ENCODE results near the gene MACIR.
"Not testable (repeated sequence)": the region's sequence is repeated elsewhere in the genome, so short reads cannot be mapped to it uniquely, and the experiment has no call there.

MACIR gene, protein sequence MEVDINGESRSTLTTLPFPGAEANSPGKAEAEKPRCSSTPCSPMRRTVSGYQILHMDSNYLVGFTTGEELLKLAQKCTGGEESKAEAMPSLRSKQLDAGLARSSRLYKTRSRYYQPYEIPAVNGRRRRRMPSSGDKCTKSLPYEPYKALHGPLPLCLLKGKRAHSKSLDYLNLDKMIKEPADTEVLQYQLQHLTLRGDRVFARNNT

GRCh38 chr5:103258368-103258956 lies at the start of gene MACIR:
MACIR (plus strand) TSS chr5:103258763; CDS start chr5:103275920, 17,157 bp downstream.
- DNase-seq (ENCODE audit: low read depth): peak; percentile 96

DNA sequence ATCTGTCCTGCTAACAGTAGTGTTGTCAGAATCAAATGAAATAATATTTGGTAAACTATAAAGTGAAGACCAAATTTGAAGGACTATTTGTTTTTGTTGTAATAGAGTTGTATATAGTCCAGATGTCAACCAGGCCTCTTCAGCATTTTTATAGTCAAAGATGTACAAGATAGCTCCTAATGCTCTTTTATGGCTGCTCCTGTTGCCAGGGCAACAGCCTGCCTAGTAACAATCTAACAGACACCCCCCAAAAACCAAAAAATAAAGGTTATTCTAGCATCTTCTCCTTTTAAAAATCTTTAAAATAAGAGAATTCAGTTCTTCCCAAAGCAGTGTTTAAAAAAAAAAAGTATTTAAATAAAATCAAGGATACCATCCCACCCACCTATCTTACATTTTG lies 49.5 kb upstream of the MACIR start:
- no peak for DNase-seq (ENCODE audit: low read depth)

DNA sequence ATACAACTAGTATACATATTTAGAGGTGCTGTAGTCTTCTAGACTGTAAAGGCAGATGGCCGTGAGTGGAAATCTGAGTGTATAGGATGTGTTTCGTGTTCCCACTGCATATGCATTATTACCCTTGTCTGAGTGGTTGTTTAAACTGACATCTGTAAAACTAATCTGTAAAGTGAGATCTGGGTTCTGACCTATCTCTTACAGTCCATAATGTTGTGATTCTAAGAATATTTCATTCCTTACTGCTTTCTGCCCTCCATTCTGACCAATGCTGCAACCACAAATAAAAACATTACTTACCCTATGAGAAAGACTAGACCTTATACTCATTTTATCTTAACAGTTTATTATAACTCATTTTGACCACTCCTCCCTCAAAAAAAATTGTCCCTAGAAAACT lies 47.6 kb upstream of the MACIR start:
- DNase-seq (ENCODE audit: low read depth): no peak

GRCh38 chr5:103211576-103212561 lies 46.7 kb upstream of the MACIR start:
- DNase-seq (ENCODE audit: low read depth): no peak

- DNase-seq (ENCODE audit: low read depth): no peak
These were observed 42.4 kb upstream of the MACIR start for GRCh38 chr5:103216137-103216536.

DNA sequence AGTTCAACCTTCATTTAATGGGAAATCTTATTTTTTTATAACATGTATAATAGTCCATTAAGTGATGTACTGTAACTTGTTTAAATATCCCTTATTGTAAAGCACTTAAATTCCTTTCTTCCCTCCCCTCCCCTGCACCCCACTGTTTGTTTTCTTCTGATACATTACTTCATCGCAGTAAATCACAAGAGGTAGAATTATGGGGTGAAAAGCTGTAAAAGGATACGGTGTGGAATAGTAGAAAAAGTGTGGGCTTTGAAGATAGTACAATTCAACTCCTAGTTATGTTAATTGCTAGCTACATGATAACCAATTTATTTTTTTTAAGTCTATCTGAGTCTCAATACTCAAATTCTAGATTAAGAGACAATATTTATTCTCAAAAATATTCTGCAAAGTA lies 41.9 kb upstream of the MACIR start:
- DNase-seq (ENCODE audit: low read depth): no peak

DNA sequence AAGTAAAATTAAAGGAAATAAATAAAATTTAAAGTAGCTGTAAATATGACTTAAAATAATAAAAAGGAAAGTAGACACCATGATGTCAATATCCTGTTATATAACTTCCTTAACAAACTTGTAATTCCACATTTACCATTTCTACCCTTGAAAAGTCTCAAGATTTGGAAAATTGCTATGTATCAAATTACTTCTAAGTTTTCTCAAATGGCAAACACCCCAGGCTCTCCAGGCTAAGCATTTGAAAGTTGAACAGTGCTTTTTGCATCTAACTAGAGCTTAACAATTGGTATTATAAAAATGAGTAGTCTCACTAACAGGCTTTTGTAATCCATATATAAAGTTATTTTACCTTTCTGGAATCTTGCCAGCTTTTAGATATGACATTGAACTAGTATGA lies 41.5 kb upstream of the MACIR start:
- no peak for DNase-seq (ENCODE audit: low read depth)

DNA sequence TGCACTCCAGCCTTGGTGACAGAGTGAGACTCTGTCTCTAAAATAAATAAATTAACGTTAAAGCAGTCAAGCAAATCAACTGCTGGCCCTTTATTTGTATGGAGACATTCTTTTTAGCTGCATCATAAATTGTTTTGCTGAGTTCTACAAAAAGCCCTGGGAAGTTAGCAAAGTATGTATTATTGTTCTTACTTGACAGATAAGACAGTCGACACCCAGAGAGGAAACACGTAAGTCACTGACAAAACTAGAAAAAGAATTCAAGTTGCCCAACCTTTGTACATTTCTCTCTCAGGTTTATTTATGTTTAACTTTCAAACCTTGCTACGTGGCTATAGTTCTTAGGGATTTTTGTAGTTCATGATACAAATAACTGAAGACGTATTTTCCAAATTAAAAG lies 40.4 kb upstream of the MACIR start:
- DNase-seq (ENCODE audit: low read depth): no peak

- not testable (repeated sequence) for DNase-seq (ENCODE audit: low read depth)
These were observed 39.5 kb upstream of the MACIR start for GRCh38 chr5:103219074-103219473.

DNA sequence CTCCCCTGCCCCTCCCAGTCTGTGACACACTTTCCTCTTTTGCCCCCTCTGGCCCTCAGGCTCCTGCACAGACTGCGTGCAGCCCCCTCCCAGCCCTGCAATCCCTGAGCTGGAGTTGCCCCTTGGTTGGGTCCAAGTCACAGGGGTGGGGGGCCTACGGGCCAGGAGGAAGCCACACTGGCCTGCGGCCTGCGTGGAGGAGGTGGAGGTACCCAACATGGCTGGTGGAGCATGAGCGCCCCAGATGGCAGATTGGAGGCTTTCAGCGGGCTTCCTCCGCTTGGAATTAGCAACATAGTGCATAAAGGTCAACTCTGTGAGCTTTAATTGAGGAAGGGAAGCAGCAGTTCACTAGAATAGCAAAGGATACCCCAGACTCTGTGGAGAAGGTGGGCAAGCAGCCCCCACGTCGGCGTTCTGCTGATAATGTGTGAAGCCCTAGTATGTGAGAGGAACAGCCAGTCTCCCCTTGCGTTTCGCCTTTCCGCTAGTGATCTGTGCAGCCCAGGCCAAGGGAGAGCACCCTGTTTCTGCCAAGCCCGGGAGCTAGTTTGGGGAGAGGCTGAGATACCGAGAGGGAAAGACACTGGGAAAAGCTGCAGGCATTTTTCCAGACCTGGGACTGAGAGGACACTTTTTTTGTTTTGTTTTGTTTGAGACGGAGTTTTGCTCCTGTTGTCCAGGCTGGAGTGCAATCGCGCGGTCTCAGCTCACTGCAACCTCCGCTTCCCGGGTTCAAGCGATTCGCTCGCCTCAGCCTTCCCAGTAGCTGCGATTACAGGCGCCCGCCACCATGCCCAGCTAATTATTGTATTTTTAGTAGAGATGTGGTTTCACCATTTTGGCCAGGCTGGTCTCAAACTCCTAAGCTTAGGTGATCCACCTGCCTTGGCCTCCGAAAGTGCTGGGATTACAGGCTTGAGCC lies 35.3 kb upstream of the MACIR start:
- no peak for DNase-seq (ENCODE audit: low read depth)

GRCh38 chr5:103224118-103224893 lies 34.3 kb upstream of the MACIR start:
- peak; percentile 34 for DNase-seq (ENCODE audit: low read depth)

- no peak for DNase-seq (ENCODE audit: low read depth)
These were observed 33.7 kb upstream of the MACIR start for GRCh38 chr5:103224894-103225246.

GRCh38 chr5:103228061-103228460 lies 30.5 kb upstream of the MACIR start:
- no peak for DNase-seq (ENCODE audit: low read depth)

DNA sequence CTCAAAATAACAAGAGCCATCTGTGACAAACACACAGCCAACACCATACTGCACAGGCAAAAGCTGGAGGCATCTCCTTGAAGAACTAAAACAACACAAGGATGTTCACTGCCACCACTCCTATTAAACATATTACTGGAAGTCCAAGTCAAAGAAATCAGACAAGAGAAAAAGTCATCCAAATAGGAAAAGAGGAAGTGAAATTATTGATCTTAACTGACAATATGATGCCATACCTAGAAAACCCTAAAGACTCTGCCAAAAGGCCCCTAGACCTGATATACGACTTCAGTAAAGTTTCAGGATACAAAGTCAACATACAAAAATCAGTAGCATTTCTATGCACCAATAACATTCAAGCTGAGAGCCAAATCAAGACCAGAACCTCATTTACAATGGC lies 30.0 kb upstream of the MACIR start:
- DNase-seq (ENCODE audit: low read depth): no peak

DNA sequence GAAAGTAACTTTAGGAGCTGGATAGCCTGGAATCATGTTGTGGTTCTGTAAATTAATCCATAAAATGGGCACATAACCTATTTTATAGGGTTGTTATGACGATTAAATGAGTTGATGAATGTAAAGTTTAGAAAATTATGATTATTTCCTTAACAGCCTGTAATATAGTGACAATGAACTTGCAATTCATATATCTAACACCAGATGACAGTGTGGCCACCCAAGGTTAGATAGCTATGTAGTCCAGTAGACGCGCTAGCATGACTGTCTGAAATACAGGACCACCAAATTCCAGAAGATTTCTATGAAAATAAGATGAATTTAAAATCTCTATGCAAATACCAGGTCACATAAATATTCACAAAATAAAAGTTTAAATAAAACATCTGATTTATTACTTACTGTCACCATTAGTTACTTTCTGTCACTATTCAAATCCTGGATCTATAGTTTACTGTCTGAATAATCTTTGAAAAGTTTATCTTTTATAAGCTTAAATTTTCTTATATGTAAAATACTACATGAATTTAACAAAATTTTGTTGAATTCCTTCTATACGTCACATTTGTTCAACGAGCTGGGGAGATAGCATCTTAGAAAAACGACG lies 26.1 kb upstream of the MACIR start:
- DNase-seq (ENCODE audit: low read depth): no peak

GRCh38 chr5:103234239-103234975 lies 24.2 kb upstream of the MACIR start:
- DNase-seq (ENCODE audit: low read depth): no peak

DNA sequence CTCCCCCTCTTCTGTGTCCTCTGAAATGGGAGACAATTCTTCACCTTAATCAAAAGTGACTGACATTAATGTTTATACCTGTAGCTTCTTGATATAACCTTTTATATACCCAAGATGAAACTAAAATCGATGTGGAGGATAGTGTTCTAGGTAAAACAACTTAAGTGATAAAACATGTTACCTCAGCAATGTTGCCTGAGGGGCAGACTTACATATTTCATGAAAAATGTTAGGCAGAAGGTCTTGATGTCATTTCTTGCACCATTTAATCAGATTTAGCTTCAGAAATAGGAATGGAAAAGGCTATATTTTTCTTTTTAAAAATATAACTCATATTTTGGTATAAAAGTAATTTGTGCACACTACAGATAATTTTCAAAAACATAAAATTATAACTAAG lies 22.7 kb upstream of the MACIR start:
- no peak for DNase-seq (ENCODE audit: low read depth)

- no peak for DNase-seq (ENCODE audit: low read depth)
These were observed 20.8 kb upstream of the MACIR start for GRCh38 chr5:103237778-103238177.

DNA sequence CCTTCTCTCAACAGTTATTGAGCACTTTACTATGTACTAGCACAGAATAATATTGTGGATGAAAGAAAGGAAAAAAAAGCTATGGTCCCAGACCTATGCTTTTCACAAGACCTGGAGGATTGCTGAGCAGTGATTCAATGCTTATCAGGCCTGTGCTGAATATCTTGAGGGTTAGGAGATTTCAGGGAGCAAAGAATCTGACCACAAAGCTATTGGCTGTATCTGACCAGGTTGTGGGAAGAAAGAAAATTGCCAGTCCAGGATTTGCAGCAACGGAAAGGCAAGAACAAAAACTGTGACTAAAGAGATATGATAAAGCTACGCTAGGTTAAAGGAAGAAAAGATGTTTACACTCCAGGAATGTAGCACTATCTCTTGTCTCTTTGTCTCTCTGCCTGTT lies 14.9 kb upstream of the MACIR start:
- no peak for DNase-seq (ENCODE audit: low read depth)

DNA sequence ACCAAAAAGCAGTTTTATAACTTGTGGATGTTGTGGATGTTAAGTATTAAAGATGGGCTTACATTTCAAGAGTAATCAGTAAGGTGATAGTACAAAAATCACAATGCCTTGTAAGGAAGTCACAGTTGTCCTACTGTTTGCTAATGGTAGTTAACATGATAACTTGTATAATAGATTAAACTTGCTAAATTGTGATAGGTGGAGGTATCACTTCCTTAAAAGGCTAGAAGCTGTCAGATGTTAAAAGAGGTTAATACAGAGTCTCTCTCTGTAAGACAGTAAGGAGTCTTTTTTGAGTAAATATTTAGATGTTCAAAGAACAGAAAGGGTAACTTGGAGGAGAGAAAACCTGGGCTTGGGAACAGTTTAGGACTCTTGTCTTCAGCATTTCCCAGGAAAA lies 14.2 kb upstream of the MACIR start:
- no peak for DNase-seq (ENCODE audit: low read depth)

Measured in GM04504 (cell line).